ENCODE measurements around the gene SAV1. TPM values are rescaled to one million over a fixed set of nuclear protein-coding genes. Genes with fewer than 3 reads are reported as not detected.

SAV1 gene
- total and polyA plus RNA-seq, 2 experiments from 2014 or later = 17.4 to 19.0 TPM

DNA sequence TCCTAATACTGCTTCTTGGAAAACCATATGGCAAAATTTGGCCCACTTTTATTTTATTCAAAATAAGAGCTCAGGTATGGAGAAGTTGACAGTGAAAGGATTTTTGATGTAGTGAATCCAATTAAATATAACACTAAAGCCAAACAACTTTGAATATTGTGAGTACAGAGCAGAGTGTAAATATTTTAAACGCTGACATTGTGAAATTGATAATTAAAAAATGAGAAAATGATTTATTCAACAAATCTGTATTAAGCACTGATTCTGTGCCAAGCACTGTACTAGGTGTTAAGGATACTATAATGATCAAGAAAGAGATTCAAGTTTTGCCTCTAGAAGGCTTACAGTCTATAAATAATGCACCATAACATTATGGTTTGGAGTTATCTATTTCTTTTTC is 57.6 kb downstream of the SAV1 start:
- H3K4me2 ChIP-seq = no peak overlapping the region
- TF ChIP-seq EZH2phosphoT487 (IDR thresholded peaks at IDR 0.05; ENCODE audit: low read depth, severe bottlenecking, unreplicated experiment) = no peak
- TF ChIP-seq EZH2 (IDR thresholded peaks at IDR 0.05; ENCODE audit: borderline replicate concordance) = no peak
- TF ChIP-seq, protein P1, sequence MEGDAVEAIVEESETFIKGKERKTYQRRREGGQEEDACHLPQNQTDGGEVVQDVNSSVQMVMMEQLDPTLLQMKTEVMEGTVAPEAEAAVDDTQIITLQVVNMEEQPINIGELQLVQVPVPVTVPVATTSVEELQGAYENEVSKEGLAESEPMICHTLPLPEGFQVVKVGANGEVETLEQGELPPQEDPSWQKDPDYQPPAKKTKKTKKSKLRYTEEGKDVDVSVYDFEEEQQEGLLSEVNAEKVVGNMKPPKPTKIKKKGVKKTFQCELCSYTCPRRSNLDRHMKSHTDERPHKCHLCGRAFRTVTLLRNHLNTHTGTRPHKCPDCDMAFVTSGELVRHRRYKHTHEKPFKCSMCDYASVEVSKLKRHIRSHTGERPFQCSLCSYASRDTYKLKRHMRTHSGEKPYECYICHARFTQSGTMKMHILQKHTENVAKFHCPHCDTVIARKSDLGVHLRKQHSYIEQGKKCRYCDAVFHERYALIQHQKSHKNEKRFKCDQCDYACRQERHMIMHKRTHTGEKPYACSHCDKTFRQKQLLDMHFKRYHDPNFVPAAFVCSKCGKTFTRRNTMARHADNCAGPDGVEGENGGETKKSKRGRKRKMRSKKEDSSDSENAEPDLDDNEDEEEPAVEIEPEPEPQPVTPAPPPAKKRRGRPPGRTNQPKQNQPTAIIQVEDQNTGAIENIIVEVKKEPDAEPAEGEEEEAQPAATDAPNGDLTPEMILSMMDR (IDR thresholded peaks at IDR 0.05; ENCODE audit: poor library complexity) = no peak
- H3K27me3 ChIP-seq = no peaks in the 10 kb centered on the region
- no peak overlapping the region for H3K4me3 ChIP-seq
- no peaks in the 10 kb centered on the region for H3K9me3 ChIP-seq (ENCODE audit: low read depth)
- H3K36me3 ChIP-seq (replicated peaks; ENCODE audit: insufficient read depth, low read depth) = no peaks in the 10 kb centered on the region
- H3K9me2 ChIP-seq (replicated peaks; ENCODE audit: insufficient read depth) = no peaks in the 10 kb centered on the region
- no peak overlapping the region for H2AFZ ChIP-seq
- DNase-seq (ENCODE audit: low spot score) = no peak
- no peaks in the 10 kb centered on the region for H4K20me1 ChIP-seq (ENCODE audit: insufficient read depth, poor library complexity, severe bottlenecking)
- 94% methylated on average over 1 of the region's 1 CpG for WGBS (ENCODE audit: low lambda C conversion rate, missing lambda C conversion rate)
- H3K79me2 ChIP-seq = no peaks in the 10 kb centered on the region
- H3K27ac ChIP-seq = no peak overlapping the region
- H3K4me1 ChIP-seq (ENCODE audit: insufficient read depth) = no peaks in the 10 kb centered on the region

DNA sequence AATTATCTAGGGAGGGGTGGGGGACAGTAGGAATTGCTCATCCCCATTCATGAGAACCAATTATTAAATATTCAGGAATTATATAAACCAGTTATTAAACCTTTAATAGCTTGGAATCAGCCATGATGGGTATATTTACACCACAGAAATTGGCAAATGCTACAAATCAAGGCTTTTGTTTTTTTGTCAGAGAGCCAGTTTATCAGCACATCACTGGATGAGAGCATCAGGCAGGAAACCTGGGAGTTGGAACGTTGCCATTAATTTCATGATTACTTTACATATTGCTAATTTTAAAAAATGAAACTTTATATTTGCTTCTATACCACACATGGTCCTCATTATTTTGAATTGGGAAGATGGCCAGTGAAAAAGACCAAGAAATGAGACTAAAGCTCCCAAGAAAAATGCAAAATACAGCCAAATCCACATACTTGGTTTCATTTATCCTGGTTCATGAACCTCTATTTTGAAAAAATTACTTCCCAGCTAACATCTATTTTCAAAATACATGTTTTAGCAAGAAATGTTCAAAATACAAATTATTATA is 59.7 kb downstream of the SAV1 start:
- no peak for DNase-seq (ENCODE audit: low spot score)
- H3K9me3 ChIP-seq (ENCODE audit: low read depth) = no peaks in the 10 kb centered on the region
- H3K9me2 ChIP-seq (replicated peaks; ENCODE audit: insufficient read depth) = no peaks in the 10 kb centered on the region
- no peaks in the 10 kb centered on the region for H3K4me1 ChIP-seq (ENCODE audit: insufficient read depth)
- no peaks in the 10 kb centered on the region for H4K20me1 ChIP-seq (ENCODE audit: insufficient read depth, poor library complexity, severe bottlenecking)
- no peaks in the 10 kb centered on the region for H3K79me2 ChIP-seq
- no peak overlapping the region for H3K4me3 ChIP-seq
- TF ChIP-seq EZH2phosphoT487 (IDR thresholded peaks at IDR 0.05; ENCODE audit: low read depth, severe bottlenecking, unreplicated experiment) (no peak), EZH2 (IDR thresholded peaks at IDR 0.05; ENCODE audit: borderline replicate concordance) (no peak)
- TF ChIP-seq, protein P1 (IDR thresholded peaks at IDR 0.05; ENCODE audit: poor library complexity) = no peak
- H3K36me3 ChIP-seq (replicated peaks; ENCODE audit: insufficient read depth, low read depth) = no peaks in the 10 kb centered on the region
- H2AFZ ChIP-seq = no peak overlapping the region
- H3K4me2 ChIP-seq = no peak overlapping the region
- H3K27me3 ChIP-seq = no peaks in the 10 kb centered on the region
- no peak overlapping the region for H3K27ac ChIP-seq
- 95% methylated on average over 1 of the region's 1 CpG for whole genome bisulfite sequencing (ENCODE audit: low lambda C conversion rate, missing lambda C conversion rate)

DNA sequence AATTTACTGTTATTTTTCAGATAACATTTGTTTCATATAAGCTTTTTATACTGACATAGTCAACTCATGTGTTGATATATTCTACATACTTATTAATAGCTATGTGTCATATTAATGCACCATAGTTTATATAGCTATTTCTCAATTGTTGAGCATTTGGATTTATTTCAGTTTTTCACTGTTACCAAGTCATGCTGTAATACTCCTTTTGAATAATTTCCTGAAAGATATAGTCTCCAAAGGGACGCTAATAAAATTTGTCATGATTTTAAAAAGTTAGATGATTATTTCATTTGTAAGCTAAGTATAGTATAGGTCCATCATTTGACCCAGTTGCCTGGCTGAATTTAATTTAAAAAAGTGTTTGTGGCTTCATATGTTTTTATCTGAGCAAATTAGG is 60.3 kb downstream of the SAV1 start:
- 89% methylated on average over 1 of the region's 1 CpG for WGBS (ENCODE audit: low lambda C conversion rate, missing lambda C conversion rate)
- no peak overlapping the region for H3K27ac ChIP-seq
- no peaks in the 10 kb centered on the region for H4K20me1 ChIP-seq (ENCODE audit: insufficient read depth, poor library complexity, severe bottlenecking)
- H3K9me2 ChIP-seq (replicated peaks; ENCODE audit: insufficient read depth) = no peaks in the 10 kb centered on the region
- no peak for DNase-seq (ENCODE audit: low spot score)
- H3K36me3 ChIP-seq (replicated peaks; ENCODE audit: insufficient read depth, low read depth) = no peaks in the 10 kb centered on the region
- H2AFZ ChIP-seq = no peak overlapping the region
- H3K4me2 ChIP-seq = no peak overlapping the region
- H3K4me3 ChIP-seq = no peak overlapping the region
- no peaks in the 10 kb centered on the region for H3K79me2 ChIP-seq
- H3K9me3 ChIP-seq (ENCODE audit: low read depth) = no peaks in the 10 kb centered on the region
- H3K27me3 ChIP-seq = no peaks in the 10 kb centered on the region
- TF ChIP-seq EZH2 (IDR thresholded peaks at IDR 0.05; ENCODE audit: borderline replicate concordance) (no peak), EZH2phosphoT487 (IDR thresholded peaks at IDR 0.05; ENCODE audit: low read depth, severe bottlenecking, unreplicated experiment) (no peak)
- TF ChIP-seq, protein P1 (IDR thresholded peaks at IDR 0.05; ENCODE audit: poor library complexity) = no peak
- no peaks in the 10 kb centered on the region for H3K4me1 ChIP-seq (ENCODE audit: insufficient read depth)

Measured in hepatocyte (in vitro differentiated cells).